ENCODE measurements around the gene PRSS56. TPM values are rescaled to one million over a fixed set of nuclear protein-coding genes. Genes with fewer than 3 reads are reported as not detected.

PRSS56 gene
- total RNA-seq: not detected

- no peak within 1 kb of the TSS for H3K4me3 Mint-ChIP-seq
- no peaks in the 10 kb centered on the region for H3K9me3 Mint-ChIP-seq
- H3K36me3 Mint-ChIP-seq: no peaks in the 10 kb centered on the region
- H3K27ac Mint-ChIP-seq: no peak within 1 kb of the TSS
- DNase-seq: no peak
- ChIA-PET POLR2A (no interaction called here), CTCF (interaction anchor here (1.8 kb wide), 2 partner anchors 12 to 75 kb away, joined by 5 to 6 read pairs; no protein-coding TSS in a partner anchor)
- intact Hi-C loops (cut with micrococcal nuclease): loop anchor here (10.0 kb wide), 1 partner anchor 615 kb away; no protein-coding TSS in a partner anchor
- H3K4me1 Mint-ChIP-seq (ENCODE audit: low read depth): peaks cover 10% of the 10 kb centered on the region
- peaks cover 29% of the 10 kb centered on the region for H3K27me3 Mint-ChIP-seq
Measured at GRCh38 chr2:232519581-232520438, at the start of gene PRSS56. Gene PRSS56 (plus strand): TSS chr2:232520388. CDS start chr2:232520599, 211 bp downstream.

- peaks cover 8% of the 10 kb centered on the region for H3K9me3 Mint-ChIP-seq
- peaks cover 24% of the 10 kb centered on the region for H3K27me3 Mint-ChIP-seq
- intact Hi-C loops (cut with micrococcal nuclease): no loop called here
- H3K4me1 Mint-ChIP-seq (ENCODE audit: low read depth): no peaks in the 10 kb centered on the region
- no peak for DNase-seq
- ChIA-PET CTCF (interaction anchor here (0.8 to 4.0 kb wide), 2 partner anchors 9 to 26 kb away, joined by 3 to 13 read pairs; no protein-coding TSS in a partner anchor), POLR2A (no interaction called here)
- H3K27ac Mint-ChIP-seq: no peak overlapping the region
- no peak overlapping the region for H3K4me3 Mint-ChIP-seq
- H3K36me3 Mint-ChIP-seq: no peaks in the 10 kb centered on the region
Measured at GRCh38 chr2:232473467-232473890, 46.7 kb upstream of the PRSS56 start.

- peaks cover 23% of the 10 kb centered on the region for H3K27me3 Mint-ChIP-seq
- ChIA-PET POLR2A (no interaction called here), CTCF (interaction anchor here (4.0 kb wide), 1 partner anchor 28 kb away, joined by 13 read pairs; no protein-coding TSS in a partner anchor)
- H3K36me3 Mint-ChIP-seq: no peaks in the 10 kb centered on the region
- H3K9me3 Mint-ChIP-seq: peaks cover 8% of the 10 kb centered on the region
- no peak overlapping the region for H3K4me3 Mint-ChIP-seq
- H3K27ac Mint-ChIP-seq: no peak overlapping the region
- DNase-seq: no peak
- no peaks in the 10 kb centered on the region for H3K4me1 Mint-ChIP-seq (ENCODE audit: low read depth)
- intact Hi-C loops (cut with micrococcal nuclease): no loop called here
Measured at GRCh38 chr2:232476045-232476444, 44.1 kb upstream of the PRSS56 start.

GRCh38 chr2:232476791-232477190 lies 43.4 kb upstream of the PRSS56 start:
- Mint-ChIP-seq H3K27ac (no peak overlapping the region), H3K4me1 (ENCODE audit: low read depth) (no peaks in the 10 kb centered on the region), H3K9me3 (peaks cover 8% of the 10 kb centered on the region), H3K4me3 (no peak overlapping the region), H3K27me3 (peaks cover 21% of the 10 kb centered on the region), H3K36me3 (no peaks in the 10 kb centered on the region)
- intact Hi-C loops (cut with micrococcal nuclease): no loop called here
- CTCF ChIA-PET: no interaction called here
- POLR2A ChIA-PET: no interaction called here
- DNase-seq: no peak

GRCh38 chr2:232477751-232478510 lies 42.3 kb upstream of the PRSS56 start:
- Mint-ChIP-seq H3K4me1 (ENCODE audit: low read depth) (no peaks in the 10 kb centered on the region), H3K27me3 (peaks cover 18% of the 10 kb centered on the region), H3K36me3 (no peaks in the 10 kb centered on the region), H3K27ac (no peak overlapping the region), H3K4me3 (no peak overlapping the region), H3K9me3 (peaks cover under 1% of the 10 kb centered on the region)
- POLR2A ChIA-PET: no interaction called here
- intact Hi-C loops (cut with micrococcal nuclease): no loop called here
- CTCF ChIA-PET: interaction anchor here (1.0 kb wide), 1 partner anchor 44 kb away, joined by 3 read pairs; no protein-coding TSS in a partner anchor
- DNase-seq: no peak

- Mint-ChIP-seq H3K27ac (no peak overlapping the region), H3K4me1 (ENCODE audit: low read depth) (no peaks in the 10 kb centered on the region), H3K27me3 (peaks cover 15% of the 10 kb centered on the region), H3K9me3 (no peaks in the 10 kb centered on the region), H3K4me3 (no peak overlapping the region), H3K36me3 (no peaks in the 10 kb centered on the region)
- intact Hi-C loops (cut with micrococcal nuclease): no loop called here
- no peak for DNase-seq
- ChIA-PET CTCF (interaction anchor here (0.6 kb wide), 1 partner anchor 94 kb away, joined by 3 read pairs; no protein-coding TSS in a partner anchor), POLR2A (no interaction called here)
Measured at GRCh38 chr2:232478571-232479340, 41.4 kb upstream of the PRSS56 start.

- DNase-seq: no peak
- no peak overlapping the region for H3K4me3 Mint-ChIP-seq
- H3K27me3 Mint-ChIP-seq: peaks cover 18% of the 10 kb centered on the region
- CTCF ChIA-PET: interaction anchor here (0.6 kb wide), 1 partner anchor 93 kb away, joined by 3 read pairs; no protein-coding TSS in a partner anchor
- no peaks in the 10 kb centered on the region for H3K36me3 Mint-ChIP-seq
- no peaks in the 10 kb centered on the region for H3K4me1 Mint-ChIP-seq (ENCODE audit: low read depth)
- no peaks in the 10 kb centered on the region for H3K9me3 Mint-ChIP-seq
- no peak overlapping the region for H3K27ac Mint-ChIP-seq
- POLR2A ChIA-PET: no interaction called here
- intact Hi-C loops (cut with micrococcal nuclease): no loop called here
Measured at GRCh38 chr2:232479341-232480200, 40.6 kb upstream of the PRSS56 start.

- no peak for DNase-seq
- ChIA-PET CTCF (no interaction called here), POLR2A (no interaction called here)
- Mint-ChIP-seq H3K36me3 (no peaks in the 10 kb centered on the region), H3K9me3 (no peaks in the 10 kb centered on the region), H3K27me3 (peaks cover 26% of the 10 kb centered on the region), H3K27ac (no peak overlapping the region), H3K4me3 (no peak overlapping the region), H3K4me1 (ENCODE audit: low read depth) (peaks cover 4% of the 10 kb centered on the region)
- intact Hi-C loops (cut with micrococcal nuclease): no loop called here
Measured at GRCh38 chr2:232480201-232481190, 39.7 kb upstream of the PRSS56 start.

- Mint-ChIP-seq H3K27ac (no peak overlapping the region), H3K9me3 (no peaks in the 10 kb centered on the region), H3K4me1 (ENCODE audit: low read depth) (peaks cover 4% of the 10 kb centered on the region), H3K36me3 (no peaks in the 10 kb centered on the region), H3K4me3 (no peak overlapping the region), H3K27me3 (peaks cover 23% of the 10 kb centered on the region)
- intact Hi-C loops (cut with micrococcal nuclease): no loop called here
- DNase-seq: no peak
- ChIA-PET POLR2A (no interaction called here), CTCF (no interaction called here)
Measured at GRCh38 chr2:232481322-232482140, 38.7 kb upstream of the PRSS56 start.
